T-helper 2 cell (primary cell): Measurements from ENCODE around the gene CD151.

Experiments used
- DNase-seq, 5 experiments: peaks; one replicate each; pipeline versions ENCODE4 v3.0.0 to v3.0.0-alpha.2; 2012 to 2022

The CD151 gene

GRCh38 chr11:815675-816432 lies 16.9 kb upstream of the CD151 start:
- DNase-seq, result no peak

- no peak for DNase-seq
Measured at GRCh38 chr11:816433-816779, 16.3 kb upstream of the CD151 start.

- DNase-seq, result no peak
Measured at GRCh38 chr11:818396-819128, 14.2 kb upstream of the CD151 start, which contains the start of gene PNPLA2. Gene PNPLA2 (plus strand): TSS chr11:818914. CDS start chr11:819719, 805 bp downstream.

GRCh38 chr11:819129-819931 lies 13.4 kb upstream of the CD151 start:
- peak; percentile 84 to 94 (median 90) for DNase-seq

- peak; percentile 89 to 97 (median 92) for DNase-seq
Measured at GRCh38 chr11:819943-820649, 12.7 kb upstream of the CD151 start.

GRCh38 chr11:820655-821511 lies 11.9 kb upstream of the CD151 start:
- DNase-seq, result no peak

GRCh38 chr11:821512-822371 lies 11.0 kb upstream of the CD151 start:
- DNase-seq, result no peak

GRCh38 chr11:823441-824291 lies 9.1 kb upstream of the CD151 start:
- no peak for DNase-seq

- no peak for DNase-seq
Measured at GRCh38 chr11:824292-824880, 8.4 kb upstream of the CD151 start.

- no peak for DNase-seq
Measured at GRCh38 chr11:824942-825341, 7.8 kb upstream of the CD151 start.

GRCh38 chr11:825366-826226 lies 7.2 kb upstream of the CD151 start:
- no peak for DNase-seq

- DNase-seq, result no peak
Measured at GRCh38 chr11:826227-826621, 6.5 kb upstream of the CD151 start.

- no peak for DNase-seq
Measured at GRCh38 chr11:826836-827145, 6.0 kb upstream of the CD151 start.

GRCh38 chr11:827146-827896 lies 5.4 kb upstream of the CD151 start:
- no peak for DNase-seq

- DNase-seq, result no peak
Measured at GRCh38 chr11:827897-828192, 4.9 kb upstream of the CD151 start, which contains the start of gene CRACR2B. Gene CRACR2B (plus strand): TSS chr11:827919. CDS start chr11:828608, 689 bp downstream.

- DNase-seq, result no peak
Measured at GRCh38 chr11:828506-829175, 4.1 kb upstream of the CD151 start.

- DNase-seq, result no peak
Measured at GRCh38 chr11:829176-829846, 3.4 kb upstream of the CD151 start.
